ENCODE results near the gene SSBP3. TPM values are rescaled to one million over a fixed set of nuclear protein-coding genes. Genes with fewer than 3 reads are reported as not detected.

SSBP3 gene
- total and polyA plus RNA-seq, 2 experiments from 2014 or later = 47.4 to 68.6 TPM

DNA sequence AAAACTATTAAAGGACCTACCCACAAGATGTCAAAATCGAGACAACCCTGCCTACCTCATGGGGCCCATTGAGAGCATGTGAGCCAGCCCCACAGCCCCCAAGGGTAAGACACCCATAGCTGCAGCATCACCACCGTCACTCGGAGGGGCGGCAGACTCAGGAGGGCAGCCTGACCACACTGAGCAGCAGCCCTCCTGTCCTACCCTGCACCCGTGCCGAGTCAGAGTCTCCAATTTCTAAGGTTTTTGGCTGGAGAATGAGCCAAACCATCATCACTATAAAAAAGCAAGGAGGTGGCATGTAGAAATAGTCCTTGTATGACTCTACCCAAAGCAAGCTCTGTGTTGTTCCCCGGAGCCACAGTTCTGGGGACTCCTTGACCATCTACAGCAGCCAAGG, 94.7 kb downstream of the SSBP3 start:
- Histone ChIP-seq H2AFZ (no peak overlapping the region), H3K4me2 (peak overlapping the region; percentile 70; the same call in 1 of the 2 replicates), H3K36me3 (ENCODE audit: insufficient read depth) (no peaks in the 10 kb centered on the region), H3K27me3 (ENCODE audit: insufficient read depth) (no peaks in the 10 kb centered on the region), H3K79me2 (replicated peaks; ENCODE audit: insufficient read depth) (peaks cover 85% of the 10 kb centered on the region), H3K4me3 (no peak overlapping the region), H4K20me1 (replicated peaks; ENCODE audit: insufficient read depth) (peaks cover 14% of the 10 kb centered on the region; the same call in 1 of the 2 replicates), H3K9me2 (ENCODE audit: insufficient read depth) (no peaks in the 10 kb centered on the region), H3F3A (replicated peaks; ENCODE audit: low read depth) (peaks cover 10% of the 10 kb centered on the region; the same call in 1 of the 2 replicates), H3K4me1 (ENCODE audit: insufficient read depth) (peaks cover 81% of the 10 kb centered on the region), H3K27ac (ENCODE audit: low read depth) (peak overlapping the region; percentile 94)
- H3K36me3 Mint-ChIP-seq (ENCODE audit: low read depth) = peaks cover 6% of the 10 kb centered on the region; the same call in 2 of the 3 replicates
- peak overlapping the region; percentile 97 for H3K27ac Mint-ChIP-seq
- ATAC-seq = peak; percentile 1; the same call in 1 of the 3 replicates
- H3K4me3 Mint-ChIP-seq = peak overlapping the region; percentile 57; the same call in 2 of the 3 replicates
- DNase-seq (ENCODE audit: low spot score) = no peak
- H3K4me1 Mint-ChIP-seq = peaks cover 82% of the 10 kb centered on the region
- H3K27me3 Mint-ChIP-seq (ENCODE audit: insufficient read depth, low read depth, poor library complexity) = peaks cover 15% of the 10 kb centered on the region
- no peaks in the 10 kb centered on the region for H3K9me3 Mint-ChIP-seq
- no peak for TF ChIP-seq NANOG (IDR thresholded peaks at IDR 0.05; ENCODE audit: borderline replicate concordance)
- TF ChIP-seq, protein P1, sequence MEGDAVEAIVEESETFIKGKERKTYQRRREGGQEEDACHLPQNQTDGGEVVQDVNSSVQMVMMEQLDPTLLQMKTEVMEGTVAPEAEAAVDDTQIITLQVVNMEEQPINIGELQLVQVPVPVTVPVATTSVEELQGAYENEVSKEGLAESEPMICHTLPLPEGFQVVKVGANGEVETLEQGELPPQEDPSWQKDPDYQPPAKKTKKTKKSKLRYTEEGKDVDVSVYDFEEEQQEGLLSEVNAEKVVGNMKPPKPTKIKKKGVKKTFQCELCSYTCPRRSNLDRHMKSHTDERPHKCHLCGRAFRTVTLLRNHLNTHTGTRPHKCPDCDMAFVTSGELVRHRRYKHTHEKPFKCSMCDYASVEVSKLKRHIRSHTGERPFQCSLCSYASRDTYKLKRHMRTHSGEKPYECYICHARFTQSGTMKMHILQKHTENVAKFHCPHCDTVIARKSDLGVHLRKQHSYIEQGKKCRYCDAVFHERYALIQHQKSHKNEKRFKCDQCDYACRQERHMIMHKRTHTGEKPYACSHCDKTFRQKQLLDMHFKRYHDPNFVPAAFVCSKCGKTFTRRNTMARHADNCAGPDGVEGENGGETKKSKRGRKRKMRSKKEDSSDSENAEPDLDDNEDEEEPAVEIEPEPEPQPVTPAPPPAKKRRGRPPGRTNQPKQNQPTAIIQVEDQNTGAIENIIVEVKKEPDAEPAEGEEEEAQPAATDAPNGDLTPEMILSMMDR (conservative IDR thresholded peaks at IDR 0.05; ENCODE audit: low read depth in 2 of 2) = 0 out of 4 replicates have a peak, but pooled peaks of 1 of the 2 experiments have one; percentile 9

DNA sequence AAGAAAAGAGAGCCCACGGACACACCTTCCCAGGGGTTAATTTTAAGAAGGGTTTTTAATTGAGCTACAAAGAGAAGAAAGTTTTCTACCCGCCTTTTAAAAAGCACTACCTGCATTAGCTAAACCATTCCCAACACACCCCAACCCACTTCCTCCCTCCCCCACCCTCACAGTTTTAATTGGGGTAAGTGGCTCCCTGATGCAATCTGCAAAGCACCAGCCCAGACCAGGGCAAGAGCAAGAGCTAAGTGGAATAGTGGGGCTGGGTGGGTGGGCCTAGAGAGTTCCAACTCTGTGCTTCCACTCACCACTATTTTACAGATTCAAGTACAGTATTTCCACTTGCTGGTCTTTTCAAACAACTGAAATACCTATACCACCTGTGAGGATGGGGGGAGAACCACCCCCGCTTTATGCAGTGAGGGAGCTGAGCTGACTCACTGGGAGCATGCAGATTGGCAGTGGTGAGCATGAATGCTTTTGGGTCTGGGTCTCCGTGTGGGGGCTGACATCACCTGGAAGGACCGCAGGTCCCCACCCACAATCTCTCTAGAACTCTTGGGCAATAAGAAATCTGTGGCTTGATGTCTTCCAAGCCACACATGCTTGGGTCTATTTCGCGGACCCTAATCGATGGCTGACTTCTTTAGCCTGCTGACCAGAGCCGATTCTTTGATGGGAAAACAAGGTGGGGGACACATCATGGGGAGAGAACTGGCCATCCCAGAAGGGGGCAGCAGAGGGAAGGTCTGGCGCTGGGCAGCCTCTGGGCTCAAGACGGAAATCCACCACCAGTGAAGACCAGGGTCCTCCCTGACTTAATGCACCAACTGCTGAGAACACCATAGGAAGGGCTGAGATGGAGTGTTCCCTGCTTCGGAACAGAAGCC, 95.5 kb downstream of the SSBP3 start:
- Histone ChIP-seq H3K4me1 (ENCODE audit: insufficient read depth) (peaks cover 85% of the 10 kb centered on the region), H3K27me3 (ENCODE audit: insufficient read depth) (no peaks in the 10 kb centered on the region), H3K79me2 (replicated peaks; ENCODE audit: insufficient read depth) (peaks cover 87% of the 10 kb centered on the region), H3K9me2 (ENCODE audit: insufficient read depth) (no peaks in the 10 kb centered on the region), H3K36me3 (ENCODE audit: insufficient read depth) (no peaks in the 10 kb centered on the region), H3K27ac (ENCODE audit: low read depth) (peak overlapping the region; percentile 94), H3K4me2 (peak overlapping the region; percentile 70), H3K4me3 (peak overlapping the region; percentile 25), H3F3A (replicated peaks; ENCODE audit: low read depth) (peaks cover 10% of the 10 kb centered on the region; the same call in 1 of the 2 replicates), H2AFZ (no peak overlapping the region), H4K20me1 (replicated peaks; ENCODE audit: insufficient read depth) (peaks cover 15% of the 10 kb centered on the region; the same call in 1 of the 2 replicates)
- peak overlapping the region; percentile 97 for H3K27ac Mint-ChIP-seq
- DNase-seq (ENCODE audit: low spot score) (peak; percentile 87), ATAC-seq (peak; percentile 59)
- peak overlapping the region; percentile 60 for H3K4me3 Mint-ChIP-seq
- no peaks in the 10 kb centered on the region for H3K9me3 Mint-ChIP-seq
- H3K36me3 Mint-ChIP-seq (ENCODE audit: low read depth) = peaks cover 6% of the 10 kb centered on the region; the same call in 2 of the 3 replicates
- peaks cover 15% of the 10 kb centered on the region for H3K27me3 Mint-ChIP-seq (ENCODE audit: insufficient read depth, low read depth, poor library complexity)
- H3K4me1 Mint-ChIP-seq = peaks cover 89% of the 10 kb centered on the region
- TF ChIP-seq, protein P1 (conservative IDR thresholded peaks at IDR 0.05; ENCODE audit: low read depth in 2 of 2) = peak; percentile 71 to 83
- TF ChIP-seq, protein P2, sequence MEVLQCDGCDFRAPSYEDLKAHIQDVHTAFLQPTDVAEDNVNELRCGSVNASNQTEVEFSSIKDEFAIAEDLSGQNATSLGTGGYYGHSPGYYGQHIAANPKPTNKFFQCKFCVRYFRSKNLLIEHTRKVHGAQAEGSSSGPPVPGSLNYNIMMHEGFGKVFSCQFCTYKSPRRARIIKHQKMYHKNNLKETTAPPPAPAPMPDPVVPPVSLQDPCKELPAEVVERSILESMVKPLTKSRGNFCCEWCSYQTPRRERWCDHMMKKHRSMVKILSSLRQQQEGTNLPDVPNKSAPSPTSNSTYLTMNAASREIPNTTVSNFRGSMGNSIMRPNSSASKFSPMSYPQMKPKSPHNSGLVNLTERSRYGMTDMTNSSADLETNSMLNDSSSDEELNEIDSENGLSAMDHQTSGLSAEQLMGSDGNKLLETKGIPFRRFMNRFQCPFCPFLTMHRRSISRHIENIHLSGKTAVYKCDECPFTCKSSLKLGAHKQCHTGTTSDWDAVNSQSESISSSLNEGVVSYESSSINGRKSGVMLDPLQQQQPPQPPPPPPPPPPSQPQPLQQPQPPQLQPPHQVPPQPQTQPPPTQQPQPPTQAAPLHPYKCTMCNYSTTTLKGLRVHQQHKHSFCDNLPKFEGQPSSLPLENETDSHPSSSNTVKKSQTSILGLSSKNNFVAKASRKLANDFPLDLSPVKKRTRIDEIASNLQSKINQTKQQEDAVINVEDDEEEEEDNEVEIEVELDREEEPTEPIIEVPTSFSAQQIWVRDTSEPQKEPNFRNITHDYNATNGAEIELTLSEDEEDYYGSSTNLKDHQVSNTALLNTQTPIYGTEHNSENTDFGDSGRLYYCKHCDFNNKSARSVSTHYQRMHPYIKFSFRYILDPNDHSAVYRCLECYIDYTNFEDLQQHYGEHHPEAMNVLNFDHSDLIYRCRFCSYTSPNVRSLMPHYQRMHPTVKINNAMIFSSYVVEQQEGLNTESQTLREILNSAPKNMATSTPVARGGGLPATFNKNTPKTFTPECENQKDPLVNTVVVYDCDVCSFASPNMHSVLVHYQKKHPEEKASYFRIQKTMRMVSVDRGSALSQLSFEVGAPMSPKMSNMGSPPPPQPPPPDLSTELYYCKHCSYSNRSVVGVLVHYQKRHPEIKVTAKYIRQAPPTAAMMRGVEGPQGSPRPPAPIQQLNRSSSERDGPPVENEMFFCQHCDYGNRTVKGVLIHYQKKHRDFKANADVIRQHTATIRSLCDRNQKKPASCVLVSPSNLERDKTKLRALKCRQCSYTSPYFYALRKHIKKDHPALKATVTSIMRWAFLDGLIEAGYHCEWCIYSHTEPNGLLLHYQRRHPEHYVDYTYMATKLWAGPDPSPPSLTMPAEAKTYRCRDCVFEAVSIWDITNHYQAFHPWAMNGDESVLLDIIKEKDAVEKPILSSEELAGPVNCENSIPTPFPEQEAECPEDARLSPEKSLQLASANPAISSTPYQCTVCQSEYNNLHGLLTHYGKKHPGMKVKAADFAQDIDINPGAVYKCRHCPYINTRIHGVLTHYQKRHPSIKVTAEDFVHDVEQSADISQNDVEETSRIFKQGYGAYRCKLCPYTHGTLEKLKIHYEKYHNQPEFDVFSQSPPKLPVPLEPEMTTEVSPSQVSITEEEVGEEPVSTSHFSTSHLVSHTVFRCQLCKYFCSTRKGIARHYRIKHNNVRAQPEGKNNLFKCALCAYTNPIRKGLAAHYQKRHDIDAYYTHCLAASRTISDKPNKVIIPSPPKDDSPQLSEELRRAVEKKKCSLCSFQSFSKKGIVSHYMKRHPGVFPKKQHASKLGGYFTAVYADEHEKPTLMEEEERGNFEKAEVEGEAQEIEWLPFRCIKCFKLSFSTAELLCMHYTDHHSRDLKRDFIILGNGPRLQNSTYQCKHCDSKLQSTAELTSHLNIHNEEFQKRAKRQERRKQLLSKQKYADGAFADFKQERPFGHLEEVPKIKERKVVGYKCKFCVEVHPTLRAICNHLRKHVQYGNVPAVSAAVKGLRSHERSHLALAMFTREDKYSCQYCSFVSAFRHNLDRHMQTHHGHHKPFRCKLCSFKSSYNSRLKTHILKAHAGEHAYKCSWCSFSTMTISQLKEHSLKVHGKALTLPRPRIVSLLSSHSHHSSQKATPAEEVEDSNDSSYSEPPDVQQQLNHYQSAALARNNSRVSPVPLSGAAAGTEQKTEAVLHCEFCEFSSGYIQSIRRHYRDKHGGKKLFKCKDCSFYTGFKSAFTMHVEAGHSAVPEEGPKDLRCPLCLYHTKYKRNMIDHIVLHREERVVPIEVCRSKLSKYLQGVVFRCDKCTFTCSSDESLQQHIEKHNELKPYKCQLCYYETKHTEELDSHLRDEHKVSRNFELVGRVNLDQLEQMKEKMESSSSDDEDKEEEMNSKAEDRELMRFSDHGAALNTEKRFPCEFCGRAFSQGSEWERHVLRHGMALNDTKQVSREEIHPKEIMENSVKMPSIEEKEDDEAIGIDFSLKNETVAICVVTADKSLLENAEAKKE (CRISPR knock-in tag; IDR thresholded peaks at IDR 0.05) = 0 out of 2 replicates have a peak, but pooled peaks have one; percentile 47
- no peak for TF ChIP-seq POLR2AphosphoS5 (IDR thresholded peaks at IDR 0.05; ENCODE audit: low read depth)
